ENCODE measurements around the gene ZNF282. TPM values are rescaled to one million over a fixed set of nuclear protein-coding genes. Genes with fewer than 3 reads are reported as not detected.

ZNF282 gene
- total and polyA plus RNA-seq, 9 of the 15 experiments (the other 6 are each of a cell fraction or from before 2014, with no cell fraction given), result 0.76 to 58.6 (median 17.4) TPM

DNA sequence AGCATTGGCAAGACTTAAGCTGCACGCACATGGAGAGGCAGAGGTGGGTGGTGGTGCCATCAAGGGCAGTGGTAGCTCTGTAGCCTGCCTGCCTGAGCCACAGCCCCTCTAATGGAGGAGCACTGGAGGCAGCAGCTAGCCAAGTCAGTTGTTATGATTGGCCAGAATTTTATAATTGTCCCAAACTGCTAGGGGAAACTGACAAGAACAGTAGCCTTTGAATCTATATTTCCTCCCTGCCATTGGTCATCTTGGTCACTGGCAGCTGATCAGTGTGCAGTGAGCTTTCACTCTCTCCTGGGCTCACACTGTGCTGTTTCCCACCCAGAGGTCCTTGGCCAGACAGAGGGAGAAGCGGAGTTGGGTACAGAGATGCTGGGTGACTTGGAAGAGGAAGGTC, 57.0 kb downstream of the ZNF282 start:
- Histone ChIP-seq H3K4me1 (replicated peaks in 1 of 2; ENCODE audit: control insufficient read depth in 2 of 2, insufficient read depth in 2 of 2, low read length in 2 of 2) (no peaks in the 10 kb centered on the region), H3K27me3 (ENCODE audit: control insufficient read depth in 2 of 2, insufficient read depth in 2 of 2, low read length in 2 of 2) (no peaks in the 10 kb centered on the region), H3K9me3 (replicated peaks; ENCODE audit: control insufficient read depth, insufficient read depth, low read depth, low read length) (no peaks in the 10 kb centered on the region), H3K4me3 (no peak overlapping the region), H3K9ac (ENCODE audit: insufficient read depth in 1 of 2, low read depth in 2 of 2, low read length in 2 of 2) (no peak overlapping the region), H3K79me2 (ENCODE audit: control insufficient read depth, insufficient read depth, low read length) (no peaks in the 10 kb centered on the region; the same call in 2 of the 3 replicates), H3K36me3 (ENCODE audit: control insufficient read depth, insufficient read depth, low read length) (peaks cover 50% of the 10 kb centered on the region), H4K20me1 (replicated peaks; ENCODE audit: control insufficient read depth, insufficient read depth, low read length) (no peaks in the 10 kb centered on the region), H2AFZ (ENCODE audit: low read depth, low read length) (no peak overlapping the region), H3K27ac (ENCODE audit: extremely low read depth, low read depth, low read length) (no peak overlapping the region), H3K9me1 (ENCODE audit: control insufficient read depth, insufficient read depth, low read length) (no peaks in the 10 kb centered on the region), H3K4me2 (ENCODE audit: insufficient read depth, low read length) (no peak overlapping the region)
- no peak for DNase-seq (ENCODE audit: extremely low read depth in 1 of 4, low spot score in 3 of 4)
- POLR2A ChIA-PET, result interaction anchor here (0.6 to 2.1 kb wide), 4 partner anchors 9 to 27 kb away, joined by 3 to 6 read pairs (median 4); partner anchors contain the start of gene ZNF783
- intact Hi-C loops (cut with micrococcal nuclease) (no loop called here), in situ Hi-C loops (cut with MboI) (no loop called here)
- no peak for TF ChIP-seq ZNF436 (CRISPR knock-in tag; IDR thresholded peaks at IDR 0.05)
- no peak for TF ChIP-seq NCOA1 (IDR thresholded peaks at IDR 0.05; ENCODE audit: low read depth)
- no peak for TF ChIP-seq ZNF41 (CRISPR knock-in tag; conservative IDR thresholded peaks at IDR 0.05)
- TF ChIP-seq TCFL5 (CRISPR knock-in tag; conservative IDR thresholded peaks at IDR 0.05), result no peak
- no peak for TF ChIP-seq JUNB (CRISPR knock-in tag; conservative IDR thresholded peaks at IDR 0.05)
- TF ChIP-seq PTRF (tag; IDR thresholded peaks at IDR 0.05), result no peak
- TF ChIP-seq, protein P1, sequence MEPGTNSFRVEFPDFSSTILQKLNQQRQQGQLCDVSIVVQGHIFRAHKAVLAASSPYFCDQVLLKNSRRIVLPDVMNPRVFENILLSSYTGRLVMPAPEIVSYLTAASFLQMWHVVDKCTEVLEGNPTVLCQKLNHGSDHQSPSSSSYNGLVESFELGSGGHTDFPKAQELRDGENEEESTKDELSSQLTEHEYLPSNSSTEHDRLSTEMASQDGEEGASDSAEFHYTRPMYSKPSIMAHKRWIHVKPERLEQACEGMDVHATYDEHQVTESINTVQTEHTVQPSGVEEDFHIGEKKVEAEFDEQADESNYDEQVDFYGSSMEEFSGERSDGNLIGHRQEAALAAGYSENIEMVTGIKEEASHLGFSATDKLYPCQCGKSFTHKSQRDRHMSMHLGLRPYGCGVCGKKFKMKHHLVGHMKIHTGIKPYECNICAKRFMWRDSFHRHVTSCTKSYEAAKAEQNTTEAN (CRISPR knock-in tag; IDR thresholded peaks at IDR 0.05), result no peak
- no peak for TF ChIP-seq ASH1L (IDR thresholded peaks at IDR 0.05; ENCODE audit: borderline replicate concordance, low read depth, partially characterized antibody)
- TF ChIP-seq ZNF263 (CRISPR knock-in tag; IDR thresholded peaks at IDR 0.05; ENCODE audit: borderline replicate concordance), result no peak
- TF ChIP-seq, protein P2, sequence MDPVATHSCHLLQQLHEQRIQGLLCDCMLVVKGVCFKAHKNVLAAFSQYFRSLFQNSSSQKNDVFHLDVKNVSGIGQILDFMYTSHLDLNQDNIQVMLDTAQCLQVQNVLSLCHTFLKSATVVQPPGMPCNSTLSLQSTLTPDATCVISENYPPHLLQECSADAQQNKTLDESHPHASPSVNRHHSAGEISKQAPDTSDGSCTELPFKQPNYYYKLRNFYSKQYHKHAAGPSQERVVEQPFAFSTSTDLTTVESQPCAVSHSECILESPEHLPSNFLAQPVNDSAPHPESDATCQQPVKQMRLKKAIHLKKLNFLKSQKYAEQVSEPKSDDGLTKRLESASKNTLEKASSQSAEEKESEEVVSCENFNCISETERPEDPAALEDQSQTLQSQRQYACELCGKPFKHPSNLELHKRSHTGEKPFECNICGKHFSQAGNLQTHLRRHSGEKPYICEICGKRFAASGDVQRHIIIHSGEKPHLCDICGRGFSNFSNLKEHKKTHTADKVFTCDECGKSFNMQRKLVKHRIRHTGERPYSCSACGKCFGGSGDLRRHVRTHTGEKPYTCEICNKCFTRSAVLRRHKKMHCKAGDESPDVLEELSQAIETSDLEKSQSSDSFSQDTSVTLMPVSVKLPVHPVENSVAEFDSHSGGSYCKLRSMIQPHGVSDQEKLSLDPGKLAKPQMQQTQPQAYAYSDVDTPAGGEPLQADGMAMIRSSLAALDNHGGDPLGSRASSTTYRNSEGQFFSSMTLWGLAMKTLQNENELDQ (CRISPR knock-in tag; IDR thresholded peaks at IDR 0.05; ENCODE audit: borderline replicate concordance), result no peak
- no peak for TF ChIP-seq ARNT (IDR thresholded peaks at IDR 0.05)
- no peak for TF ChIP-seq NR2F6 (CRISPR knock-in tag; IDR thresholded peaks at IDR 0.05)
- no peak for TF ChIP-seq U2AF2 (optimal IDR thresholded peaks at IDR 0.05; ENCODE audit: low read depth, low read length)
- no peak for ATAC-seq
- WGBS (ENCODE audit: insufficient coverage, low coverage, missing lambda C conversion rate), result 93% methylated on average over 2 of the region's 2 CpGs
- no TSS peak for BruUV-seq (replicated peaks)
- no peak for FAIRE-seq
- CTCF ChIA-PET (ENCODE audit: low intra/inter-chr PET ratio), result no interaction called here
